GM12864 (cell line): ENCODE data around the gene SLC2A1.

Experiments
- DNase-seq: peaks from one replicate; pipeline ENCODE4 v3.0.0-alpha.2; 2011; ENCODE audit warnings: low read depth
- H3K4me3 ChIP-seq: 2 replicates; pipeline ENCODE4 v1.5.1; 2011; ENCODE audit warnings: mild to moderate bottlenecking, low read depth, low read length, control low read depth
- TF ChIP-seq, protein P1 (sequence below): IDR thresholded peaks from 2 replicates; pipeline ENCODE4 v1.5.1; 2011; ENCODE audit warnings: low read depth, mild to moderate bottlenecking, moderate library complexity, low read length, control low read depth, inconsistent platforms; ENCODE audit errors: missing control alignments

Gene SLC2A1

DNA sequence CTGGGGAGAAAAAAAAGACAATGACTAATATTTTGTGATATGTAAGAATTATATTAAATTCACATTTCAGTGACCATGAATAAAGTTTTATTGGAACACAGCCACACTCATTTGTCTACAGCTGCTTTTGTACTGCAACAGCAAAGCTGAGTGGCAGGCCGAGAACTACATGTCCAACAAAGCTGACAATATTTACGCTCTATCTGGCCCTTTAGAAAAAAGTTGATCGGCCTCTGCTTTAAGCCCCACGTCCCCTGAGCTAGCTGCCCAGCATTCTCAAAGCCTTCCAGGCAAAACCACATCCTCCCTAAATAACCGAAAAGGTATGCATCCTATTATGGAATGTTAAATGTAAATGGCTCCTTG lies 8.6 kb downstream of the SLC2A1 start:
- H3K4me3 ChIP-seq: no peak overlapping the region
- no peak for DNase-seq
- TF ChIP-seq, protein P1, sequence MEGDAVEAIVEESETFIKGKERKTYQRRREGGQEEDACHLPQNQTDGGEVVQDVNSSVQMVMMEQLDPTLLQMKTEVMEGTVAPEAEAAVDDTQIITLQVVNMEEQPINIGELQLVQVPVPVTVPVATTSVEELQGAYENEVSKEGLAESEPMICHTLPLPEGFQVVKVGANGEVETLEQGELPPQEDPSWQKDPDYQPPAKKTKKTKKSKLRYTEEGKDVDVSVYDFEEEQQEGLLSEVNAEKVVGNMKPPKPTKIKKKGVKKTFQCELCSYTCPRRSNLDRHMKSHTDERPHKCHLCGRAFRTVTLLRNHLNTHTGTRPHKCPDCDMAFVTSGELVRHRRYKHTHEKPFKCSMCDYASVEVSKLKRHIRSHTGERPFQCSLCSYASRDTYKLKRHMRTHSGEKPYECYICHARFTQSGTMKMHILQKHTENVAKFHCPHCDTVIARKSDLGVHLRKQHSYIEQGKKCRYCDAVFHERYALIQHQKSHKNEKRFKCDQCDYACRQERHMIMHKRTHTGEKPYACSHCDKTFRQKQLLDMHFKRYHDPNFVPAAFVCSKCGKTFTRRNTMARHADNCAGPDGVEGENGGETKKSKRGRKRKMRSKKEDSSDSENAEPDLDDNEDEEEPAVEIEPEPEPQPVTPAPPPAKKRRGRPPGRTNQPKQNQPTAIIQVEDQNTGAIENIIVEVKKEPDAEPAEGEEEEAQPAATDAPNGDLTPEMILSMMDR: no peak

DNA sequence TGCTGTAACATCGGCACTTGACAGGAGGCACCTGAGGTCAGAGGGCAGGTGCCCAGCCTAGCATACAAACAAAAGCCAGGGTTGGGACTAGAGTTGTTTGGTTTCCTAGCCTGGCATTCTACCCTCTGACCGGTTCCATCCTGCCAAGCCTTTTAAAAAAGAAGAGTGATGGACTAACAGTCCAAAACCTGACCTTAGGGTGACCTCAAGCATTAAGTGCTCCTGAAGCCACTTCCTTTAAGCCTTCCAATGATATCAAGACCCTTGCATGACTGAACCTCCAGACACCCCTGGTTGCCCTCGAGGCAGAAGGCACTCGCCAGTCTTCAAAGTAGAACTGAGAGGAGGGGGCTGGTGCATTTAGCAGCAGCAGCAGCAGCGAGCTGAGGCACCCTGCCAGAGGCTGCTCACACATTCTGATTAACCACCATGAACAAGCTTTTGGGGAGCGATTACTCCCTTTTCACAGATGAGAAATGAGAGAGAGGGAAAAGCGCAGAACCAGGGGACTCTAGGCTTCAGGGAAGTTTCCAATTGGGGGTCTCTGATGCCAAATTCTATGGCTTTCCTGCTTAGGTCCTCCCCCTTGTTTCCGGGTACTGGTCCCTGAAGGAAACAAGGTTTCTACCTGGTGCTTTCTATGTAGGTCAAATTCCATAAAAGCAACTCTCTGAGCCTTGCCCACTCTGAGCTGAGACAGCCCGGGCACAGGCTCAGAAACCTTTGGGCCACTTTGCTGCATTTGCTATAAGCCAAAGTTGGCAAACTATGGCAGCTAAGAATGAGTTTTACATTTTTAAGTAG lies 9.2 kb downstream of the SLC2A1 start:
- H3K4me3 ChIP-seq: no peak overlapping the region
- TF ChIP-seq, protein P1: no peak
- DNase-seq: no peak

DNA sequence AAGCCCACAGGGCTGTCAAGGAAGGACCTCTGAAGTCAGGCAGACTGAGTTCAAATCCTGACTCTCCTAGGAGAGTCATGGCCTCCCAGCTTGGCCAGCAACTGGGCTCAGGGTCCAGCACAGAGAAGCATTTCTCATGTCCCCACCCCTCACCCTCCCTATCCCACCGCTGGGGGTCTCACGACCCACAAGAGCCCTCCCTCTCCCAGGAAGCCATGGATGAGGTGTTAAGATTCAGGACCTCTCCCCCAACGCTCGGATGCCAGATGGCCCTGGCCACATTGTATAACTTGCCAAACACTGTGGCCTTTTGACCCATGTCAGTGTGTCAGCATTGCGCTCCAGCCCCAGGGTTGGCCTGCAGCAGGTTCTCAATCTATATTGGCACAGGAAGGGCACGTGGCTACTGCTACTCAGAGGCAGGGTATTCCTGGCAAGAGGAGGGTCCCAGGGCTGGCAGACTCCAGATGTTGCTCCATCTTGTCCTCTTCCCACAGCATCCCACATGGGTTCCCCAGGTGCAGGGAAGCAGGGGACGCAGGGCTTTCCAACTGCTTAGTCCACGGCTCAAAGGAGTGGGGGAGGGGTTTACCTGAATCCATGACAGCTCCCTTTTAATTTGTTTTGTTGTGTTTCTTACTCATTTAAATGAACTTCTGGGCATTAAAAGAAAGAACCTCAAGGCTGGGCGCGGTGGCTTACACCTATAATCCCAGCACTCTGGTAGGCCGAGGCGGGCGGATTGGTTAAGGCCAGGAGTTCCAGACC lies 10.5 kb downstream of the SLC2A1 start:
- DNase-seq: no peak
- TF ChIP-seq, protein P1: no peak
- H3K4me3 ChIP-seq: no peak overlapping the region

DNA sequence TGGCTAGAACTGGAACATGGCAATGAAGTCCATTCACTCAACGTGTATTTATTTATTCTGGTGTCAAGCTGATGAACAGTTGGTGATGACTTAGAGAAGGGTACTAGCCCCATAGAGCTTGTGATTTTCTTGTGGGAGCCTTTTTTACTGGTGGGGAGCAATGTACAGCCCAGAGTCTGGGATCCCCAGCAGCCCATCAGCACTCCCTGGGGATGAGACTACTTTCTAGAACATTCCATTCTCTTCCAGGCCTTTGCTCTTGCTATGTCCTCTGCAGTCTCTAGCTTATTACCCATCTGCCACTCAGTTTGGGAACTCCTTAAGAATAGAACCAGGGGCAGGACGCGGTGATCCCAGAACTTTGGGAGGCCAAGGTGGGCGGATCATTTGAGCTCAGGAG lies 11.6 kb downstream of the SLC2A1 start:
- H3K4me3 ChIP-seq: no peak overlapping the region
- TF ChIP-seq, protein P1: no peak
- no peak for DNase-seq

DNA sequence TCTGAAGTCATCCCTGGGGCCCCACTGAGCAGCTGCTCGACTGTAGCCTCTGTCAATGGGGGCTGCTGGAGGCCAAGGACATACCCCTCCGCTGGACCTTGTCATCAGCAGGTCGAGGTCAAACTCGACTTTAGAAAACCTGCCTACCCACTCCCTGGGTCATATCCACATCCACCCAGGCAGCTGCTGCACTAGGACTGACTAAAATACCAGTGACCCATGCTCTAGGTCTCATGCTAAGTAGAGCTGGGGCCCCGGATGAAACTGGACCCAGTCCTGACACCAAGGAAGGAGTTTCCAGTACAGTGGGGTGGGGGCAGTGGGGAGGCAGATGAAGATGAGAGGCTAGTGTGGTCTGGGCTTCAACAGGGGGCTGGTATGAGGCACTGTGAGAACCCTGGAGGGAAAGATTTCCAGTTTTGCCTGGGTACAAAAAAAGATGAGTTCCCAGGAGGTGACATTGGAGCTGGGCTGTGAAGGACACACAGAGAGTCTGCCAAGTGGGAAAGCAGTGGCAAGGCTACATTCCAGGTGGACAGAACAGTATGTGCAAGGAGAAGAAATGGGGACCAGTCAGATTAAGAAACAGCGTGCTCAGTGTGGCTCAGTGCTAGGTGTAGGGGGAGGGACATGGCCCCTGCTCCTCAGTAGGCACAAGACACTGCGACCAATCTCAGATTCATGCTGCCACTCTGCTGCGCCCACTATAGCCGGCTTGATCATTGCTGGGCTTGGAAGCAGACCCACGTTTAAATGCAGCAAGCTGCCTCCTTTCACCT lies 12.4 kb downstream of the SLC2A1 start:
- TF ChIP-seq, protein P1: no peak
- H3K4me3 ChIP-seq: no peak overlapping the region
- DNase-seq: no peak

DNA sequence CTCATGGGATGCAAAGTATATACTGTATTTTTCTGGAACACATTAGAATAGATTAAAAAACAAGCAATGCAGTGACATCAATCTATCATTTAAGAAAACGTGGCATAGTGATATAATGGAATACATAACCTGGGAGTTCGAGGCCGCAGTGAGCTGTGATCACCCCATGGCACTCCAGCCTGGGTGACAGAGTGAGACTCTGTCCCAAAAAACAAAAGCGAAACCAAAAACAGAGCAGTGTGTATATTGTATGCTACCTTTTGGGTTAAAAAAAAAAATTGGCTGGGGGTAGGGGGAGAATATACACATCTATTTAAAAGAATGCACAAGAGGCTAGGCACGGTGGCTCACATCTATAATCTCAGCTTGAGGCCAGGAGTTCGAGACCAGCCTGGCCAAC lies 13.5 kb downstream of the SLC2A1 start:
- no peak for DNase-seq

More for the DNA sequence above, 13.5 kb downstream of the SLC2A1 start:
- no peak overlapping the region; the same call in 1 of the 2 replicates for H3K4me3 ChIP-seq
- TF ChIP-seq, protein P1: no peak
